Activated T-cell treated with anti-CD3 and anti-CD28 coated beads for 48 hours (primary cell): Measurements from ENCODE around the gene SP8.

Experiments used
- DNase-seq: peaks from one replicate; pipeline ENCODE4 v3.0.0-alpha.2; 2020; ENCODE audit warnings: low read depth

The SP8 gene

GRCh38 chr7:20793694-20794394 lies 7.2 kb upstream of the SP8 start:
- DNase-seq, result no peak

GRCh38 chr7:20793248-20793647 lies 6.6 kb upstream of the SP8 start:
- DNase-seq, result no peak

GRCh38 chr7:20791538-20792434 lies 5.1 kb upstream of the SP8 start:
- no peak for DNase-seq

GRCh38 chr7:20790375-20790774 lies 3.7 kb upstream of the SP8 start:
- no peak for DNase-seq

GRCh38 chr7:20788420-20788990 lies 1.8 kb upstream of the SP8 start:
- no peak for DNase-seq

- no peak for DNase-seq
Measured at GRCh38 chr7:20787660-20788419, 1.2 kb upstream of the SP8 start.

GRCh38 chr7:20786421-20786778 lies 286 bp downstream of the SP8 start:
- DNase-seq, result no peak

GRCh38 chr7:20786049-20786412 lies 655 bp downstream of the SP8 start:
- DNase-seq, result no peak

- DNase-seq, result no peak
Measured at GRCh38 chr7:20785157-20786048, 1.3 kb downstream of the SP8 start.

- DNase-seq, result no peak
Measured at GRCh38 chr7:20784388-20785156, 2.1 kb downstream of the SP8 start.

- DNase-seq, result no peak
Measured at GRCh38 chr7:20783700-20784387, 2.8 kb downstream of the SP8 start.

- no peak for DNase-seq
Measured at GRCh38 chr7:20783125-20783699, 3.5 kb downstream of the SP8 start.

- DNase-seq, result no peak
Measured at GRCh38 chr7:20779041-20779440, 7.6 kb downstream of the SP8 start.

- peak; percentile 42 for DNase-seq
Measured at GRCh38 chr7:20778063-20778721, 8.5 kb downstream of the SP8 start.

GRCh38 chr7:20777377-20778062 lies 9.2 kb downstream of the SP8 start:
- no peak for DNase-seq

- DNase-seq, result no peak
Measured at GRCh38 chr7:20776942-20777341, 9.7 kb downstream of the SP8 start.

GRCh38 chr7:20776214-20776911 lies 10.3 kb downstream of the SP8 start:
- DNase-seq, result no peak

GRCh38 chr7:20754001-20754400 lies 32.7 kb downstream of the SP8 start:
- no peak for DNase-seq
